Smooth muscle cell of bladder (primary cell): ENCODE measurements around the gene HP1BP3. TPM values are rescaled to one million over a fixed set of nuclear protein-coding genes. Genes with fewer than 3 reads are reported as not detected.

ENCODE experiments used
- total RNA-seq: library from RNA; depleted of rRNA; stranded (reverse); fragments of >200 nt; gene quantifications from 2 replicates; pipeline ENCODE4 v1.2.3, GENCODE V29; 2014

HP1BP3 gene
- 144 and 199 TPM in 2 replicates for total RNA-seq

GRCh38 chr1:20787029-20787839, at the start of gene HP1BP3:
Gene HP1BP3 (minus strand): TSS chr1:20787307. CDS start chr1:20780440, 6,867 bp downstream.

GRCh38 chr1:20732588-20733359, 54.3 kb downstream of the HP1BP3 start, which contains the start of gene SH2D5:
Gene SH2D5 (minus strand): TSS chr1:20732703. CDS start chr1:20728044, 4,659 bp downstream.

GRCh38 chr1:20717452-20718342, 69.4 kb downstream of the HP1BP3 start, which contains the start of gene KIF17:
Gene KIF17 (minus strand): TSS chr1:20718007. CDS start chr1:20717706, 301 bp downstream.

Other genes with a start within 250 kb of the HP1BP3 start
- under 0.01 TPM in 1 of 2 replicates, not detected in the other for gene FAM43B, start 234.7 kb downstream of the HP1BP3 start, total RNA-seq
- gene CDA, start 198.2 kb downstream of the HP1BP3 start, total RNA-seq: 0.37 and 0.85 TPM in 2 replicates
- gene PINK1, start 153.8 kb downstream of the HP1BP3 start, total RNA-seq: 68.7 and 83.2 TPM in 2 replicates
- gene DDOST, start 125.9 kb downstream of the HP1BP3 start, total RNA-seq: 357 and 409 TPM in 2 replicates
- 0.71 and 2.9 TPM in 2 replicates for gene KIF17, start 69.3 kb downstream of the HP1BP3 start, total RNA-seq
- gene SH2D5, start 54.6 kb downstream of the HP1BP3 start, total RNA-seq: 2.4 and 6.4 TPM in 2 replicates